ENCODE results near the gene C14orf119.
A peak's percentile ranks its signal among the peaks of the same experiment; 100 is the strongest.
"Not testable (repeated sequence)": the region's sequence is repeated elsewhere in the genome, so short reads cannot be mapped to it uniquely, and the experiment has no call there.

C14orf119 gene

DNA sequence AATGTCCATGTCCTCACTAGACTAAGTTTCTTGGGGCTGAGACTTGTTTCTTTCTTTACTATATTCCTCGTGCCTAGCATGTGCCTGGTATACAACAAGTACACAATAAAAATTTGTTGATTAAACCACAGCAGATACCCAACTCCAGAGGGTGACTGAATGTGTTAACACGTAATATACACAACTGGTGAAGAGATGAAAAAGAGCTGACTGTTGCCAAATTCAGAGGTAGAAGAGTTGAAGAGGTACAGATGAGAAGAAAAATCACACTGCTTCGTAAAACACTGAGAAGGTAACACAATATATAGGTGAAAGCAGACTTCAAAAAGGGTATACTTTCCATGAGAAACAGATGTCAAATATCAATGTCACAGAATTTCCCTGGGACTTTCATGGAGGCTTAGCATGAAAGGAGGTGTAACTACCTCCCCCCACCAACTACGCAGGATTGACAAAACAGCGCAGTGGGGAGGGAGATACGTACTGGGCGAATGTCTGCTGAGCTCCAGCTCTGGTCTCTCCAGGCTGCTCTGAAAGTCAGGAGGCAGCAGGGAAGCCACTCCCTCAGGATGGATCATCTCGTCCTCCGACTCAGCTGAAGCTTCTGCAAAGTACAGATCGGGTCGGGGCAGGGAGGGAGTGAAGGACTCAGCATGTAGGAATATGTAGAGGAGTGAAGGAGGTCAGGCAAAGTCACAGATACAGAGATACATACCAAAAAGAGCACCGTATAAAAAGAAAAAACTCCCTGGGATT is 5.6 kb upstream of the C14orf119 start:
- DNase-seq (ENCODE audit: low read depth in 2 of 2): no peak

GRCh38 chr14:23090254-23090636 is 5.1 kb upstream of the C14orf119 start:
- no peak for DNase-seq (ENCODE audit: low read depth in 2 of 2)

- no peak for DNase-seq (ENCODE audit: low read depth in 2 of 2)
Observed at GRCh38 chr14:23091294-23092225, 3.7 kb upstream of the C14orf119 start.

DNA sequence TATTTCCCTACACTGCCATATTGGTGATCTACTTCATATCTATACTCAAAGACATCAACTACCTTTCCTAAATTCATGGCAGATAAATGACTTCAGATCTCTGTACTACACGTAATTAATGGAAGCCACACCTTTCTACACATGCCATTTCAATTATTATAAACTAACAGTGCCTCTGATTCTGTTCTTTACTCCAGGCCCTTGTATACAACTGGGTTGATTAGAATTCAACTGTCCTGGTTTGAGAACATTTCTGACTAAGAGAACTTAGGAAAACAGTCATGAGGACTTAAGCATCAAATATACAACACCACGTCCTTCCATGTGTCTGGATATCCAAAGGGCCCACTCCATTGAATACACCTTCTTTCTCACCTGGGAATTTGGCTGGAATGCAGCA is 2.2 kb upstream of the C14orf119 start:
- DNase-seq (ENCODE audit: low read depth in 2 of 2): no peak

DNA sequence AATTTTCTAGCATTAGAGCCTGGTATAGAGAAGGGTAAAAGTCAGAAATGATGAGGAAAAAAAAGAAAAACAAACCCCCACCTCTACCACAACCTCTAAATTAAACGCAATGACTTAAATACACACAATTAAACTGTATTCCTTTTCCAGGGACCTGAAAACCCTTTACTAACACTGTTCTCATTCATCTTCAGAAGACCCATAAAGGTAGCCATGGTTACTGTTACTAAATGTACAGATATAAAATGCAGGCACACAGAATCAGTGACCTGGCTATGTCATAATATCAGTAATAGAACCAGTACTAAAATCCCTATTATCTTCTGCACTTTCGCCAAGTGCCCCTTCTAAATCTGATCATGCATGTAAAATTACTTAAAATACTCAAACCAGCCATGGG is 1.8 kb upstream of the C14orf119 start:
- DNase-seq (ENCODE audit: low read depth in 2 of 2): no peak

- DNase-seq (ENCODE audit: low read depth in 2 of 2): peak in 1 of 2 donors; percentile 50
Observed at GRCh38 chr14:23093991-23094665, 1.2 kb upstream of the C14orf119 start.

- peak in 1 of 2 donors; percentile 60 for DNase-seq (ENCODE audit: low read depth in 2 of 2)
Observed at GRCh38 chr14:23094666-23095195, 574 bp upstream of the C14orf119 start, which contains the start of gene ACIN1. ACIN1 (minus strand) TSS chr14:23095136; CDS start chr14:23095112, 24 bp downstream.

DNA sequence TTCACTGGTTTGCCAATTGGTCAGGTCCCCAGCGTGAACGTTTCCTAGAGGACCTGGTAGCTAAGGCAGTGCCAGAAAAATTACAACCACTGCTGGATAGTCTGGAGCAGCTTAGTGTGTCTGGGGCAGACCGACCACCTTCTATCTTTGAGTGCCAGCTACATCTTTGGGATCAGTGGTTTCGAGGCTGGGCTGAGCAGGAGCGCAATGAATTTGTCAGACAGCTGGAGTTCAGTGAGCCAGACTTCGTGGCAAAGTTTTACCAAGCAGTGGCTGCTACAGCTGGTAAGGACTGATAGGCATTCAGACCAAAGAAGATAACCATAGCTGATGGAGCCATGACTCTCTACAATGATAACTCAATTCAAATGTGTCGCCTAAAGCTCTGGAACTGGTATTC is 2.5 kb downstream of the C14orf119 start:
- DNase-seq (ENCODE audit: low read depth in 2 of 2): no peak

- DNase-seq (ENCODE audit: low read depth in 2 of 2): no peak
Observed at GRCh38 chr14:23099212-23099861, 4.0 kb downstream of the C14orf119 start.

GRCh38 chr14:23101213-23101970 is 6.1 kb downstream of the C14orf119 start:
- DNase-seq (ENCODE audit: low read depth in 2 of 2): no peak

DNA sequence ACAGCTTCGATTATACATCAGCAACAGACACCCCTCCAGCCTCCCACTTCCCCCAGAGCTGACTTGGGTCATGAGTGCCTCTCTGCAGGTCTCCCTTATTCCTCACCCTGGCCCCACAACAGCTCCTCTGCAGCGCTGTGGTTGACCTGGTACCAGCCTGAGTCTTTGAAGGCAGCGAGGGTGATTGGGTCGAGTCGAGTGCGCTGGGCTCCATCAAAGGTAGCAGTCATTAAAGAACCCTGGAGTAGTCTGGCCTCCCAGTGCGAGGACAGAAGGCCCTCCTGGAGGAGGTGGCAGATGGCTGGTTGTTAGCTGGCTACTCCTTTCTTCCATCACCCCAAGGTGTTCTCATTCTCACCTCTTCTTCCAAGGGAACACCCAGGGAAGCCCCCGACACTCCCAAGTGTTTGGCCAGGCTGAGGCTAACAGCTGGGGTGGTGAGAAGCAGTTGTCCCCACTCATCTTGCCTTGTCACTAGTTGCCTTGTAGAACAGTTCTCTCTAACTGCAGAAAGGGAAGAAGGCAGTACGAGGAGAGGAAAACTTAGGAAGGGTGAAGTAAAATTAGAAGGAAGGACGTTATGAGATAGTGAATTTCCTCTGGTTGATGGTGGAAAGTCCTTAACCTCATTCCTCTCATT is 6.8 kb downstream of the C14orf119 start:
- no peak for DNase-seq (ENCODE audit: low read depth in 2 of 2)

DNA sequence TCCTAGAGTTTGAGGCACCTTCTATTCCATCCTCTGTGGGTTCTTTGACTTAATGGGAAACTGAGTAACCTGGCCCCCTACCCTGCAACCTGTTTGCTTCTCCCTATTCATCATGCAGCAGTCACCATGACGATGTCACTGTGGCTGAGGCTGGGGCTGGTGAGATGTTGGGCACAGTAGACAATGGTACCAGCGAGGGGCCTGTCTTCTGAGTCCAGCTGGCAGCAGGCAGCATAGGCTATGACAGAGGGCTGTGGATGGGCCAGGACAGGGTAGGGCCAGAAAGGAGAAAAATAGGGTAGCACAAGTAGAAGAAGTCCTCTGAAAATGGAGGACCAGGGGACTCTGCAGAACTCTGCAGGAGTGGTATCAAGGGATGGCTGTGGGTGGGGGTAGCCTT is 7.5 kb downstream of the C14orf119 start:
- no peak for DNase-seq (ENCODE audit: low read depth in 2 of 2)

DNA sequence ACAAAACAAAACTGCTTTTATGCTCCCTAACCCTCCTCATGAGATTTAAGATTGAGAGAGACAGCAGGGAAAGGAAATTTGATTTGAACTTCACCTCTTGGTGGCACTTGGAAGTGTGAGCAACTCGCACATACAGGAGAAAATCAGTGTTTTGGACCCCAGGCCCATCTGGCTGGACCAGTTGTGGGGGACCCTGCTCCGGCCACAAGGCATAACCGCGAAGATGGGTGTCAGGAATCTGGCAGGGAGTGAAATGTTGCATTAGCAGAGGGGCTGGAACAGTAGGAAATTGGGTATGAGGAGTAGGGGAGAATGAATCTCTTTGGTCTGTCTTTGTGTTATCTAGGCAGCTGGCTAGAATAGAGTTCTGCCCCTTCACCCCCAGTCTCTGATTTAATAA is 8.3 kb downstream of the C14orf119 start:
- DNase-seq (ENCODE audit: low read depth in 2 of 2): no peak

DNA sequence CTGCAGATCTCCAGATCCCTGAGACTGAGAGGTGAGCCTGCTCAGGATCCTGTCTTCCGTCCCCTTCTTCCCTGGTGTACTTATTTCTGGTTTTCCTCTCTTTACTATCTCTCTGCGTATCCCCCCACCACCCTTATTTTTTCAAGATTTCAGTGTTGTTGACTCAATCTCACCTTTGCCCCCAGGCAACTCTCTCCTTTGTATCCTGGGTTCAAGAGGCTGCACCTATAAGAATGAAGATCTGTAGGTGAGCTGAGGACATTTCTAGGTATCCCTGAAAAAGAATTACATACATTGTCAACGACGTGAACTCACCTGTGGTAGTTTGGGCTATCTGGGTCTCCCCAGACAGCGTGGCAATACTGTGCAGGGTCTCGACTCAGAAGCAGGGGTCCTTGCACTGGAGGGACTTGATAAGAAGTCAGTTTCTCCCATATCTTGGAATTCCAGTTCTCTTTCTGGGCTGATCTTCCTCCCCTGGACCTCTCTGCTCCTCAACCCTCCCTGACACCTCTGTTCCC is 8.8 kb downstream of the C14orf119 start:
- no peak for DNase-seq (ENCODE audit: low read depth in 2 of 2)

GRCh38 chr14:23104591-23105347 is 9.5 kb downstream of the C14orf119 start, which contains the start of gene CIROP:
CIROP (minus strand) TSS chr14:23104989; CDS start chr14:23104920, 69 bp downstream.
- no peak for DNase-seq (ENCODE audit: low read depth in 2 of 2)

DNA sequence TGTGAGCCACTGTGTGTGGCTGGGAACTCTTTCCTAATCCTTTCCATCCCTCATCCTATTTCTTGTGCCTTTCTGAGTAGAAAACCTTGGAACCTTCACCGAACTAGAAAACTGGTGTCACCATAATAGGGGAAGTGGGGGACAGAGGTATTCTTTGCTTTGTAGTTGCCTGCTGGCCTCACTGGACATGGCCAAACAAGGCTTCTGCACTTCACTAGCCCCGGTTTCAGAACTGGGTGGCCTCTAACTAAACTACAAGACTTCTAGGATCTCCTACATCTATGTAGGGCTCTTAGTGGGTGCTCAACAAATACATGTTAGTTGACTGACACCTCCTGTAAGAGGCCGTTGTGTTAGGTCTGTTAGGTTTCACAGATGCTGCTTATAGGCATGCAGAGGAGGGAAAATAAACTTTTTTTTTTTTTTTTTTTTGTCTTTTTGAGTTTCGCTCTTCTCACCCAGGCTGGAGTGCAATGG is 10.1 kb downstream of the C14orf119 start:
- DNase-seq (ENCODE audit: low read depth in 2 of 2): no peak

- no peak for DNase-seq (ENCODE audit: low read depth in 2 of 2)
Observed at GRCh38 chr14:23106747-23107045, 11.4 kb downstream of the C14orf119 start.

- DNase-seq (ENCODE audit: low read depth in 2 of 2): not testable (repeated sequence)
Observed at GRCh38 chr14:23107620-23108019, 12.3 kb downstream of the C14orf119 start.

DNA sequence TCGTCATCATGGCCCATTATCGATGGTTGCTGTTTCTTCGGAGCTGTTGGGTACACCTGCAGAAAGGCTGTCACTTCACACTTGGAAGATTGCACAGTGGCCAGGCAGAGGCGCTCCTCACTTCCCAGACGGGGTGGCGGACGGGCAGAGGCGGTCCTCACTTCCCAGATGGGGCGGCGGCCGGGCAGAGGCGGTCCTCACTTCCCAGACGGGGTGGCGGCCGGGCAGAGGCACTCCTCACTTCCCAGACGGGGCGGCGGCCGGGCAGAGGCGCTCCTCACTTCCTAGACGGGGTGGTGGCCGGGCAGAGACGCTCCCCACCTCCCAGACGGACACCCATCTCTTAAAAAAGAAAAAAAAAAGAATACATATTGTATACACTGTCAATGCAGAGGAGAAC is 12.9 kb downstream of the C14orf119 start:
- DNase-seq (ENCODE audit: low read depth in 2 of 2): not testable (repeated sequence)

Measured in activated CD4-positive, alpha-beta T cell treated with anti-CD3 and anti-CD28 coated beads for 24 hours (primary cell).